K562 treated with DMSO at 1 percent for 4 hours (cell line): ENCODE data around the gene EPHA2. TPM values are rescaled to one million over a fixed set of nuclear protein-coding genes. Genes with fewer than 3 reads are reported as not detected.

Experiments
- total RNA-seq: library from RNA; unstranded; fragments of 300-600 nt; gene quantifications from 2 replicates; pipeline ENCODE4 v1.2.3, GENCODE V29; 2022; ENCODE audit not compliant: insufficient read depth

EPHA2 gene
- not detected in 2 replicates for total RNA-seq

GRCh38 chr1:16155537-16156410, at the start of gene EPHA2:
Gene EPHA2, minus strand, starts transcription at chr1:16156069. Its CDS starts 137 bp downstream, at chr1:16155932.

Other genes with a start within 250 kb of the EPHA2 start
- gene ZBTB17, start 180.0 kb downstream of the EPHA2 start, total RNA-seq = 31.0 and 40.4 TPM in 2 replicates
- gene SRARP, start 151.8 kb downstream of the EPHA2 start, total RNA-seq = not detected in 2 replicates
- not detected in 2 replicates for gene HSPB7, start 138.0 kb downstream of the EPHA2 start, total RNA-seq
- 1.5 TPM in 1 of 2 replicates, not detected in the other for gene CLCNKA, start 134.0 kb downstream of the EPHA2 start, total RNA-seq
- gene CLCNKB, start 112.3 kb downstream of the EPHA2 start, total RNA-seq = 0.29 and 0.81 TPM in 2 replicates
- gene FAM131C, start 82.4 kb downstream of the EPHA2 start, total RNA-seq = not detected in 2 replicates
- 9.5 and 11.2 TPM in 2 replicates for gene ARHGEF19, start 56.6 kb upstream of the EPHA2 start, total RNA-seq
- gene CPLANE2, start 81.1 kb upstream of the EPHA2 start, total RNA-seq = 3.9 and 14.0 TPM in 2 replicates
- gene FBXO42, start 196.4 kb upstream of the EPHA2 start, total RNA-seq = 14.5 and 31.3 TPM in 2 replicates
- gene SZRD1, start 211.2 kb upstream of the EPHA2 start, total RNA-seq = 104 and 110 TPM in 2 replicates